Measurements from ENCODE around the gene C6orf52.

GRCh38 chr6:10721850-10722569 lies 27.6 kb upstream of the C6orf52 start:
- no peak for TF ChIP-seq GATA2 (IDR thresholded peaks at IDR 0.05; ENCODE audit: low read depth, low read length)
- no peak for TF ChIP-seq GATA3 (IDR thresholded peaks at IDR 0.05; ENCODE audit: low read depth, low read length)

All from SH-SY5Y (cell line).